Psoas muscle (tissue), 8 donors: ENCODE results near the gene ODR4. TPM values are rescaled to one million over a fixed set of nuclear protein-coding genes. Genes with fewer than 3 reads are reported as not detected.

ENCODE experiments used
- ATAC-seq, 4 donors: fragments of 200-7000 bp; cut with Tn5 transposase; one replicate each; pipeline ENCODE4 v1.9.1; 2020; ENCODE audit warnings: moderate library complexity in 3 of 4, mild to moderate bottlenecking in 2 of 4
- DNase-seq, 2 donors: peaks; one replicate each; pipeline ENCODE4 v3.0.0-alpha.2; 2020
- H3K27ac ChIP-seq: fragments of 200-600 bp; one replicate; pipeline ENCODE4 v1.8.0; 2022
- H3K27me3 ChIP-seq, 3 donors: fragments of 200-600 bp in 1 of 3; one replicate each; pipeline versions ENCODE4 v1.6.1 to v1.8.0; 2013 to 2022; ENCODE audit warnings: low read length in 2 of 3, mild to moderate bottlenecking in 2 of 3, moderate library complexity in 1 of 3; ENCODE audit not compliant: insufficient read depth in 3 of 3
- H3K36me3 ChIP-seq, 2 donors: fragments of 200-600 bp in 1 of 2; one replicate each; pipeline versions ENCODE4 v1.6.1 to v1.8.0; 2013 to 2022; ENCODE audit warnings: low read depth in 1 of 2, mild to moderate bottlenecking in 1 of 2, moderate library complexity in 1 of 2; ENCODE audit not compliant: insufficient read depth in 1 of 2
- H3K4me1 ChIP-seq: fragments of 200-600 bp; one replicate; pipeline ENCODE4 v1.8.0; 2022
- H3K4me3 ChIP-seq: fragments of 200-600 bp; one replicate; pipeline ENCODE4 v1.8.0; 2022; ENCODE audit warnings: mild to moderate bottlenecking
- H3K9me3 ChIP-seq: fragments of 200-600 bp; one replicate; pipeline ENCODE4 v1.8.0; 2022
- WGBS, 3 donors: extraction: QIAGEN DNeasy Blood & Tissue Kit; methylation state at CpG; one replicate each; pipeline versions ENCODE4 v1.1.6 to v1.1.7; 2013; 5-methylcytosine and 5-hydroxymethylcytosine counted together
- intact Hi-C, 2 donors: fragments of 100-400 bp; cut with DNase I; formaldehyde crosslinking; loops; one replicate each; pipeline versions ENCODE4 v1.11.0 to v1.14.2; 2022
- polyA plus RNA-seq, 3 donors: library from polyadenylated mRNA; stranded (reverse); fragments of 200-250 nt; gene quantifications; one replicate each; pipeline ENCODE4 v1.2.3, GENCODE V29; 2013
- total RNA-seq, 4 donors: library from RNA; stranded (reverse); fragmentation: NEBNext Ultra II Directional in 2 of 4; extraction: Animal tissue kit (Norgen Biotek cat#: 25700) in 2 of 4; gene quantifications; one replicate each; pipeline versions ENCODE4 v1.2.1 to v1.2.4, GENCODE V29; 2021 to 2023
- TF ChIP-seq, protein P1 (sequence below): fragments of 200-600 bp; IDR thresholded peaks from one replicate; pipeline ENCODE4 v1.8.0; 2022; ENCODE audit warnings: antibody characterized with exemption
- donor health status: healthy with polysubstance abuse.
- donor health status: DM: no; HTN: no; CAD: no; lungs with moderate emphysema.
- donor health status: Bipolar disorder and iron deficiency.
- donor health status: healthy.
- donor health status: DM: yes; HTN: yes; CAD: no.
- donor health status: DM: no; HTN: no; CAD: no.
- donor health status: DM: no; HTN: no; CAD: no.
- donor health status: DM: yes; HTN: yes; CAD: no.

Gene ODR4
- total and polyA plus RNA-seq, 7 donors = 7.6 to 12.1 (median 11.0) TPM

- Histone ChIP-seq H3K9me3 (no peaks in the 10 kb centered on the region), H3K4me1 (no peaks in the 10 kb centered on the region), H3K4me3 (no peak overlapping the region), H3K27me3 (no peaks in the 10 kb centered on the region), H3K36me3 (peaks cover 0 to 27% of the 10 kb centered on the region in 2 donors), H3K27ac (no peak overlapping the region)
- DNase-seq (no peak), ATAC-seq (no peak)
- TF ChIP-seq, protein P1, sequence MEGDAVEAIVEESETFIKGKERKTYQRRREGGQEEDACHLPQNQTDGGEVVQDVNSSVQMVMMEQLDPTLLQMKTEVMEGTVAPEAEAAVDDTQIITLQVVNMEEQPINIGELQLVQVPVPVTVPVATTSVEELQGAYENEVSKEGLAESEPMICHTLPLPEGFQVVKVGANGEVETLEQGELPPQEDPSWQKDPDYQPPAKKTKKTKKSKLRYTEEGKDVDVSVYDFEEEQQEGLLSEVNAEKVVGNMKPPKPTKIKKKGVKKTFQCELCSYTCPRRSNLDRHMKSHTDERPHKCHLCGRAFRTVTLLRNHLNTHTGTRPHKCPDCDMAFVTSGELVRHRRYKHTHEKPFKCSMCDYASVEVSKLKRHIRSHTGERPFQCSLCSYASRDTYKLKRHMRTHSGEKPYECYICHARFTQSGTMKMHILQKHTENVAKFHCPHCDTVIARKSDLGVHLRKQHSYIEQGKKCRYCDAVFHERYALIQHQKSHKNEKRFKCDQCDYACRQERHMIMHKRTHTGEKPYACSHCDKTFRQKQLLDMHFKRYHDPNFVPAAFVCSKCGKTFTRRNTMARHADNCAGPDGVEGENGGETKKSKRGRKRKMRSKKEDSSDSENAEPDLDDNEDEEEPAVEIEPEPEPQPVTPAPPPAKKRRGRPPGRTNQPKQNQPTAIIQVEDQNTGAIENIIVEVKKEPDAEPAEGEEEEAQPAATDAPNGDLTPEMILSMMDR = no peak
- 90 to 96% (median 92%) methylated on average over 3 of the region's 3 CpGs for WGBS, 3 donors
- intact Hi-C loops = no loop called here
Observed at GRCh38 chr1:186429017-186429416, 53.4 kb downstream of the ODR4 start.

DNA sequence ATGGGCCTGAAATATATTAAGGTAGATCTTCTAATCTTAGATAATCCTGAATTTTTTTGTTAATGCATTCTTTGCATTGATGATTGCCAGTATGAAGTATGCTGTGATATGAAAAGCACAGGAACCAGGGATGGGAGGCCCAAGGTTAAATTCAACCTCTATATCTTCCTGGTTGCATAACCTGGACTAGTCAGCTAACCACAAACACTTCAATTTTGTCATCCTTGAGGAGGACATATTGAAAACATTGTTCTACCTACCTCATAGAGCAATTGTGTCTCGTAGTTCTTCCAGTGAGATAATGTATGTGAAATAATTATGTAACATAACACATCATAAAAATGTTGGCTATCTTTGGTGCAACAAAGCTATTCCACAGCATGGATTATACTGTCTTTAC lies 59.7 kb downstream of the ODR4 start:
- 91 to 97% (median 93%) methylated on average over 1 of the region's 1 CpG for WGBS, 3 donors
- H3K36me3 ChIP-seq = peaks cover 0 to 18% of the 10 kb centered on the region in 2 donors
- H3K9me3 ChIP-seq = no peaks in the 10 kb centered on the region
- ATAC-seq = no peak
- H3K4me3 ChIP-seq = no peak overlapping the region
- no peaks in the 10 kb centered on the region for H3K4me1 ChIP-seq
- intact Hi-C loops = no loop called here
- TF ChIP-seq, protein P1 = no peak
- H3K27ac ChIP-seq = no peak overlapping the region
- no peak for DNase-seq
- no peaks in the 10 kb centered on the region for H3K27me3 ChIP-seq

DNA sequence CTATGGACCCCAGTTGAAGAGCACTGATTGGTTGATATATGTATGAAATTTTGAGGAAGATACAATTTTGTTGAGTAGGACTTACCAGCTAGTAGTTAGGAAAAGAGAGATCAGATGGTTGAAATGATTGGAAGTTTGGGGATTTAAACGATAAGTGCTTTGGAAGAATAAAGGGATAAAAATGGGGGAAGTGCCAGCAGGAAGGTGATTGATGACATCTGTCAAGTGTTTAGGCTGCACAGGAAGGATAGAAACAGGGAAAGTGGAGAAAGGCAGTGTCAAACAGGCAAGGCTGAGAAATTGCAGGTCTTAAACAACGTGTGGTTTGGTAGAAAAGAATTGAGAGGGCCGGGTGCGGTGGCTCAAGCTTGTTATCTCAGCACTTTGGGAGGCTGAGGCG lies 62.9 kb downstream of the ODR4 start:
- TF ChIP-seq, protein P1 = no peak
- ATAC-seq = no peak
- no peak for DNase-seq
- no peaks in the 10 kb centered on the region for H3K27me3 ChIP-seq
- 81 to 84% (median 83%) methylated on average over 5 of the region's 5 CpGs for WGBS, 3 donors
- peaks cover 0 to 21% of the 10 kb centered on the region in 2 donors for H3K36me3 ChIP-seq
- intact Hi-C loops = no loop called here
- H3K27ac ChIP-seq = no peak overlapping the region
- H3K9me3 ChIP-seq = no peaks in the 10 kb centered on the region
- H3K4me3 ChIP-seq = no peak overlapping the region
- no peaks in the 10 kb centered on the region for H3K4me1 ChIP-seq

DNA sequence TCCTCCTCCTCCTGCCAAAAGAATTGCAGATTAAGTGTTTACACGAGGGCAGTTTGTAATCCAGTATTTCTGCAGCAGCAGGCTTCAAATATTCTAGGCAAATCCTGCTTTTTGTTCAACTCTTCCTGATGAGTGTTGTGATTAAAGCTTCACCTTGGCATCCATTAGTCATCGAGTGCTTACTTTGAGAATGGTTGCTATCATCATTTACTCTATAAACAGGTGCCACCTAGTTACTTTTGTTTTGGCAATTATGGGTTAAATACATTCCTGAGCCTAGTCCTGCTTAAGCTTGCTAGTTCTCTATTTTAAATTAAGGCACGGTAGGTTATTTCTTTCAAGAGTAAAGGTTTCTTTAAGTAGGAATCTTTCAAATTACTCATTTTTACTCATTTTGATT lies 64.9 kb downstream of the ODR4 start:
- 52 to 62% (median 55%) methylated on average over 3 of the region's 3 CpGs for WGBS, 3 donors
- no peak overlapping the region for H3K27ac ChIP-seq
- H3K4me1 ChIP-seq = no peaks in the 10 kb centered on the region
- H3K27me3 ChIP-seq = no peaks in the 10 kb centered on the region
- no peak for ATAC-seq
- no peak for DNase-seq
- peaks cover 0 to 21% of the 10 kb centered on the region in 2 donors for H3K36me3 ChIP-seq
- TF ChIP-seq, protein P1 = no peak
- H3K9me3 ChIP-seq = no peaks in the 10 kb centered on the region
- H3K4me3 ChIP-seq = no peak overlapping the region
- intact Hi-C loops = no loop called here

DNA sequence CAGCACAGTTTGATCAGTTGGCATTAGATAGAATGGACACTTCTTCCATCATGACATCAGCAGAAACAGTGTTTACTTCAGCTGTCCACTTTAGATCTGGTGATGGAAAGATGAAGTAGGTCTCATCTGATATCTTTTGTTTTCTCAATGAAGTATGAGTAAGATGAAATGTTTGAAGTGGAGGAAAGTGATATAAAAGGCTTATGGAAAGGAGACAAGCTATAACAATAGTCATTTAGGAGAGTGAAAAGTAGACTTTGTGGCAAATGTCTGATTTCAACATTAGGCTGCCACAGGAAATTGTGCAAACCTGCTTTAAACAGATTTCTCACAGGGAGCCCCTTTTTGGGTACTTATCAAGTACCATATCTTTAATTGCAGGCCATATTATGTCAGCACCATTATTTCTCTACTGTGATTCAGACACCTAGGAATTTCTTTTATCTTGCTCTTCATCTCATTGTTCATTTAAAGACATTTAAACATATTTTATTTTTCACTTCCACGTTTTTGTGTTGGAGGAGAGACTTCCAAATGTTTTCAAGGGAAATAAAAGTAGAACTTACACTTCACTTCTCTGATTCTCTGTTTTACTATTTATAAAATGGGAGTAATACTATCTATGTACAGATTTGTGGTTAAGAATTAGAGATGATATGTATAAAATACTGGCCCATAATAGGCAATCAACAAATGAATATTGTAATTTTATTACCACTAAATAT lies 67.2 kb downstream of the ODR4 start:
- DNase-seq = no peak
- TF ChIP-seq, protein P1 = no peak
- no peaks in the 10 kb centered on the region for H3K9me3 ChIP-seq
- H3K4me1 ChIP-seq = no peaks in the 10 kb centered on the region
- H3K4me3 ChIP-seq = no peak overlapping the region
- intact Hi-C loops = no loop called here
- H3K36me3 ChIP-seq = peaks cover 0 to 7% of the 10 kb centered on the region in 2 donors
- ATAC-seq = no peak
- H3K27ac ChIP-seq = no peak overlapping the region
- H3K27me3 ChIP-seq = no peaks in the 10 kb centered on the region
- 45 to 53% (median 50%) methylated on average over 1 of the region's 1 CpG for WGBS, 3 donors
